Dermis blood vessel endothelial cell (primary cell): ENCODE results near the gene PDLIM7. TPM values are rescaled to one million over a fixed set of nuclear protein-coding genes. Genes with fewer than 3 reads are reported as not detected.

ENCODE experiments used
- DNase-seq: peaks from one replicate; pipeline ENCODE4 v3.0.0; 2010
- total RNA-seq: library from RNA; depleted of rRNA; stranded (reverse); fragments of >200 nt; gene quantifications from 2 replicates; pipeline ENCODE4 v1.2.3, GENCODE V29; 2014

PDLIM7 gene
- total RNA-seq, 1 donor from 2014 or later, result 38.3 TPM

- no peak for DNase-seq
Measured at GRCh38 chr5:177443144-177443983, 54.0 kb downstream of the PDLIM7 start.

- no peak for DNase-seq
Measured at GRCh38 chr5:177442066-177442826, 55.2 kb downstream of the PDLIM7 start.

GRCh38 chr5:177440990-177441780 lies 56.2 kb downstream of the PDLIM7 start:
- no peak for DNase-seq

DNA sequence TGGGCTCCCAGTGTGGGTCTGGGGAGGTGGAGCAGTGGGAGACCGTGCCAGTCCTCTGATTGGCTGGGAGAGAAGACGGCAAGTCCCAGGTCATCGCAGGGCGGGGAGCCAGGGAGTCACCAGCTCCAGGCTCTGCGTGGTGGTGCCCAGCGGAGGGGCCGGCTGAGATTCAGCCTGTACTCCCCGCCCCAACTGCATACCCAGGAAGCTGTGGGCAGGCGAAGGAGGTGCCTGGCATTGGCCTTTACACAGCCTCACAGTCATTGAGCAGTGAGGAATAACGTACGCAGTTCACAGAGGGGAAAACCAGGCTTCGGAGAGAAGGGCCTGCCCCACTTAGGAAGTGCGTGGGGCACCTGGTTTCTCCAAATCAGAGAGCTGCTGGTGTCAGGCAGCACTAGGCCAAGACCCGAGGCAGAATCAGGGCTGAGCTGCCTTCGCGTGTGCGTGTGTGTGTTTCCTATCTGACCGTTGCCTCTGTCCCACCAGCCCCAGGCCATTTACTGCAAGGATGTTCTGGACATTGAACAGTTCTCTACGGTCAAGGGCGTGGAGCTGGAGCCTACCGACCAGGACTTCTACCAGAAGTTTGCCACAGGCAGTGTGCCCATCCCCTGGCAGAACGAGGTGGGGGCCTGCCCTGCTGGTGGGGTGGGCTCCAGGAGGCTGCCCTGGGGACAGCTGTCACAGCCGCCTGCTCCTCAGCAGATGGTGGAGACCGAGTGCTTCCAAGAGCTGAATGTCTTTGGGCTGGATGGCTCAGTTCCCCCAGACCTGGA lies 57.0 kb downstream of the PDLIM7 start:
- DNase-seq, result no peak

DNA sequence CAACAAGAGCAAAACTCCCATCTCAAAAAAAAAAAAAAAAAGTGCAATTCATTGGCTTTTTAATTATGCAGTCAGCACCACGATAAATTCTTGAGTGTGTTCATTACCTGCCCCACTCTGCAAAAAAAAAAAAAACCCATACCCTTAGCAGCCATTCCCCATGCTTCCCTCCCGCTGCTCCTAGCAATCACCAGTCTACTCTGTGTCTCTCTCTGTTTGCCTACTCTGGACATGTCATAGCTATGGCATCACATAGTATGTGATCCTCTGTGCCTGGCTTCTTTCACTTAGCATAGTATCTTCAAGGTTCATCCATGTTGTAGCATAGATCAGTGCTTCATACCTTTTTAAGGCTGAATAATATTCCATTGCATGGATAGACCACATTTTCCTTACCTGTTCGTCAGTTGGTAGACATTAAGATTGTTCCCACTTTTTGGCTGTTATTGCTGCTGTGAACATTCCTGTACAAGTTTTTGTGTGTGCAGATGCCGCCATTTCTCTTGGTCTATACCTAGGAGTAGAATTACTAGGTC lies 57.8 kb downstream of the PDLIM7 start:
- DNase-seq, result no peak

- no peak for DNase-seq
Measured at GRCh38 chr5:177438468-177438867, 58.9 kb downstream of the PDLIM7 start.

DNA sequence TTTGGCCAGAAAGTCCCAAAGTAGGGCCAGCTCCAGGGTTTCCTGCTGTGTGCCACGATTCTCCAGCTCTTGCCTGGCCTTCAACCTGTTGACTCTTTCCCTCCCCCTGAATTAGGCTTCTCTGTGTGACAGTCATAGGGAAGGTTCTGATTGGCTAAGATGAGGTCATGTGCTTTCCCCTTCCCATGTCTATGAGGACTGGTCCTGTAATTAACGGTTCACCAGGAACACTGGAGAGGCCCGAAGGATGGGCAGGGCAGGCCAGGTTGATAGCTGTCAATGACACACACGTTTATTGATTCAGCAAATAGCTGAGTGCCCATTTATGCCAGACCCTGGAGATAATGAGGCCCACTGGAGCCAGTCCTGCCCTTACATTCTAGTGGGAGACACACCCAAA lies 59.8 kb downstream of the PDLIM7 start:
- no peak for DNase-seq

DNA sequence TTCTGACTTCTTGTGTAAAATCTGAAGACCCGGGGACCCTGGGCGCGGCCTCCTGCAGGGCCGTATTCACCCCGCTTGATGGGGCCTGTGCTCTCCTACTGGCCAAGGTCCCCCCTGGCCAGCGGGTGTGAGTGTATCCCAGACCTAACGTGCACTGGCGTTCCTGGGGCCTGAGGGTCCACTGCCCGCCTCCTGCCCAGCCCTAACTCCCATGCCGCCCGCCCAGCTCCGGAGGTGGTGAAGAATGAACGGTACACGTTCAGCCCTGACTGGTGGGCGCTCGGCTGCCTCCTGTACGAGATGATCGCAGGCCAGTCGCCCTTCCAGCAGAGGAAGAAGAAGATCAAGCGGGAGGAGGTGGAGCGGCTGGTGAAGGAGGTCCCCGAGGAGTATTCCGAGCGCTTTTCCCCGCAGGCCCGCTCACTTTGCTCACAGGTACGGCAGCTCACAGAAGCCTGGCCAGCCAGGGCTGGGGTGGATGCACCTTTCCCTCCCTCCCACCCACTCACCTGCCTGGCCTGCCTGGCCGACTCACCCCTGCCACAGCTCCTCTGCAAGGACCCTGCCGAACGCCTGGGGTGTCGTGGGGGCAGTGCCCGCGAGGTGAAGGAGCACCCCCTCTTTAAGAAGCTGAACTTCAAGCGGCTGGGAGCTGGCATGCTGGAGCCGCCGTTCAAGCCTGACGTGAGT lies 61.4 kb downstream of the PDLIM7 start:
- no peak for DNase-seq

DNA sequence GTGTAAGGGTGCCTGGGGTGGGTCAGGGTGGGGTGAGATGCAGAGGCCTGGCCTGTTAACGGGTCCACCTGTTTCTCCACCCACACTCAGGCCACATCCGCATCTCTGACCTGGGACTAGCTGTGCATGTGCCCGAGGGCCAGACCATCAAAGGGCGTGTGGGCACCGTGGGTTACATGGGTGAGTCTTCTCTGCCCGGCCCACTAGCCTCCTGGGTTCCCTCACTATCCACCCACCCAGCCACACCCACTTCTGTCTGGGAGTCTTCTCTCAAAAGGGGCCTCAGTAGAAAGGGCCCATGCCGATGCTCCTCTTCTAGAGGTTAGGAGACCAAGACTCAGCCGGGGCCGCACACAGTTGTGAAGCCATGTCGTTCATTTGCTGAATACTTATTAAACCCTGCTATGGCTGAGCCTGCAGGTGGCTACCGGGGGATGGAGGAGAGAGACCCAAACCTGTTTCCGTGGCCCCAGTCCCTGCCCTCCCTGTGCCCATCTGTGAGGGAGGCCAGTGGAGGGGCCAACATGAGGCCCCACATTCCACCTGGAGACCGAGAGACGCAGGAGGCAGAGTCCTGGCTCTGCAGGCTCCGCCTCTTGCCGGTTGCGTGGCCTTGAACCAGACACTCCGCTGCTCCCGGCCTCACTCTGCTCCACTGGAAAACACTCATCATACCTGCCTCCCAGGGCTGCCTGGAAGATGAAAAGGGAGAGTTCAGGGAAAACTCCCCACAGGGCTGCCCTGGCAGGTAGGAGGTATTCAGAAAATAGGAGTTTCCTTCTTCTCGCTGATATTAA lies 62.3 kb downstream of the PDLIM7 start:
- DNase-seq, result no peak

GRCh38 chr5:177434437-177434836 lies 63.0 kb downstream of the PDLIM7 start:
- peak; percentile 41 for DNase-seq

DNA sequence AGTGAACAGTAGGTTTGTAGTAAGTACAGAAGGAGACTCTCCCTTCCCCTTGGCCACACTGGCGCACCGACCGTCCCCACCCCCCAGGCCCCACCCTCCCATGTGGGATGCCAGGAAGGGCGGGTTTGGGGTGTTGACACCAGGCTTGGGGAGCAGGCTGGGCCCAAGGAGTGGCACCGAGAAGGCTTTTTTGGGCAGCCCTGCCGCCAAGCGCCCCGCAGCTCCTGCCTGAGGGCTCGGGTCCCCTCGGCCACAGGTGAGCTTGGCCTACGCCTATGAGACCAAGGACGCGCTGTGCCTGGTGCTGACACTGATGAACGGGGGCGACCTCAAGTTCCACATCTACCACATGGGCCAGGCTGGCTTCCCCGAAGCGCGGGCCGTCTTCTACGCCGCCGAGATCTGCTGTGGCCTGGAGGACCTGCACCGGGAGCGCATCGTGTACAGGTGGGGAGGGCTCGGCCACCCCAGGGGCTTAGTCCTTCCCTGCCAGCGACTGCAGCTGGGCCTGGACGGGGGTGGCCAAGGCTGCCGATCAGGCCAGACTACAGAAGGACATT lies 63.7 kb downstream of the PDLIM7 start:
- no peak for DNase-seq

Other genes with a start within 250 kb of the PDLIM7 start
- 12.8 and 20.8 TPM in 2 replicates for gene RAB24, start 193.9 kb downstream of the PDLIM7 start, total RNA-seq
- 125 and 161 TPM in 2 replicates for gene PRELID1, start 193.8 kb downstream of the PDLIM7 start, total RNA-seq
- 20.9 and 38.5 TPM in 2 replicates for gene MXD3, start 185.7 kb downstream of the PDLIM7 start, total RNA-seq
- 407 and 457 TPM in 2 replicates for gene LMAN2, start 145.9 kb downstream of the PDLIM7 start, total RNA-seq
- 4.4 and 9.9 TPM in 2 replicates for gene RGS14, start 139.7 kb downstream of the PDLIM7 start, total RNA-seq
- not detected in 2 replicates for gene SLC34A1, start 113.2 kb downstream of the PDLIM7 start, total RNA-seq
- gene PFN3, start 96.9 kb downstream of the PDLIM7 start, total RNA-seq, result not detected in 2 replicates
- 0.85 and 1.3 TPM in 2 replicates for gene F12, start 88.0 kb downstream of the PDLIM7 start, total RNA-seq
- 22.0 and 32.3 TPM in 2 replicates for gene GRK6, start 70.9 kb downstream of the PDLIM7 start, total RNA-seq
- 4.5 and 4.8 TPM in 2 replicates for gene PRR7, start 50.8 kb downstream of the PDLIM7 start, total RNA-seq
- 147 and 157 TPM in 2 replicates for gene DBN1, start 24.0 kb downstream of the PDLIM7 start, total RNA-seq
- 2.0 and 4.6 TPM in 2 replicates for gene DOK3, start 12.2 kb upstream of the PDLIM7 start, total RNA-seq
- 68.2 and 98.8 TPM in 2 replicates for gene DDX41, start 19.4 kb upstream of the PDLIM7 start, total RNA-seq
- 14.6 and 31.0 TPM in 2 replicates for gene FAM193B, start 57.0 kb upstream of the PDLIM7 start, total RNA-seq
- 174 and 176 TPM in 2 replicates for gene TMED9, start 94.6 kb upstream of the PDLIM7 start, total RNA-seq
- gene B4GALT7, start 102.5 kb upstream of the PDLIM7 start, total RNA-seq, result 31.0 and 35.6 TPM in 2 replicates